Posterior vena cava (tissue), 2 donors: ENCODE measurements around the gene CYP2C9. TPM values are rescaled to one million over a fixed set of nuclear protein-coding genes. Genes with fewer than 3 reads are reported as not detected.
"Not testable (repeated sequence)": the region's sequence is repeated elsewhere in the genome, so short reads cannot be mapped to it uniquely, and the experiment has no call there.

Source experiments
- DNase-seq: peaks from one replicate; pipeline ENCODE4 v3.0.0-alpha.2; 2020; ENCODE audit warnings: low spot score
- intact Hi-C, 2 donors: fragments of 100-400 bp; cut with DNase I; formaldehyde crosslinking; loops; one replicate each; pipeline versions ENCODE4 v1.14.1 to v1.14.2; 2022 to 2023
- long read RNA-seq, 2 donors: library from polyadenylated mRNA; unstranded; transcript quantifications; one replicate each; pipeline ENCODE4 v2.0.0, GENCODE V29; 2020 to 2021
- total RNA-seq, 2 donors: library from RNA; stranded (reverse); fragmentation: NEBNext Ultra II Directional; extraction: Animal tissue kit (Norgen Biotek cat#: 25700); gene quantifications; one replicate each; pipeline ENCODE4 v1.2.1, GENCODE V29; 2021
- donor health status: DM: yes; HTN: yes; CAD: no.
- donor health status: DM: yes; HTN: yes; CAD: no.

CYP2C9 gene
- total RNA-seq = not detected
- long read RNA-seq, donor 1 = 0 reads
- long read RNA-seq, donor 2 = 0 reads

GRCh38 chr10:94938383-94938782 is at the start of gene CYP2C9:
Gene CYP2C9, plus strand, starts transcription at chr10:94938658. Its CDS starts 25 bp downstream, at chr10:94938683.
- intact Hi-C loops = no loop called here
- no peak for DNase-seq

GRCh38 chr10:94889123-94889522 is 49.3 kb upstream of the CYP2C9 start:
- intact Hi-C loops = no loop called here
- no peak for DNase-seq

- DNase-seq = no peak
- intact Hi-C loops = no loop called here
Observed at GRCh38 chr10:94890264-94891022, 48.0 kb upstream of the CYP2C9 start.

- intact Hi-C loops, DNase-seq: not testable (repeated sequence)
Observed at GRCh38 chr10:94898414-94898813, 40.0 kb upstream of the CYP2C9 start.

- intact Hi-C loops = no loop called here
- DNase-seq = no peak
Observed at GRCh38 chr10:94902080-94902479, 36.4 kb upstream of the CYP2C9 start.

- intact Hi-C loops = no loop called here
- no peak for DNase-seq
Observed at GRCh38 chr10:94902570-94902969, 35.9 kb upstream of the CYP2C9 start.

GRCh38 chr10:94904506-94905148 is 33.8 kb upstream of the CYP2C9 start:
- DNase-seq, intact Hi-C loops: not testable (repeated sequence)

GRCh38 chr10:94916423-94916822 is 22.0 kb upstream of the CYP2C9 start:
- intact Hi-C loops = no loop called here
- DNase-seq = no peak

- intact Hi-C loops = no loop called here
- no peak for DNase-seq
Observed at GRCh38 chr10:94936721-94937120, 1.7 kb upstream of the CYP2C9 start.

- DNase-seq, intact Hi-C loops: not testable (repeated sequence)
Observed at GRCh38 chr10:94943432-94944103, 5.1 kb downstream of the CYP2C9 start.

- DNase-seq, intact Hi-C loops: not testable (repeated sequence)
Observed at GRCh38 chr10:94946181-94946580, 7.7 kb downstream of the CYP2C9 start.

GRCh38 chr10:94963901-94964300 is 25.4 kb downstream of the CYP2C9 start:
- DNase-seq = no peak
- intact Hi-C loops = no loop called here

GRCh38 chr10:94983555-94983954 is 45.1 kb downstream of the CYP2C9 start:
- no peak for DNase-seq
- intact Hi-C loops = no loop called here

- intact Hi-C loops = no loop called here
- DNase-seq = no peak
Observed at GRCh38 chr10:94989192-94989591, 50.7 kb downstream of the CYP2C9 start.

GRCh38 chr10:94991243-94991888 is 52.9 kb downstream of the CYP2C9 start:
- no peak for DNase-seq
- intact Hi-C loops = no loop called here

- DNase-seq = no peak
- intact Hi-C loops = no loop called here
Observed at GRCh38 chr10:94992811-94993210, 54.4 kb downstream of the CYP2C9 start.

GRCh38 chr10:94997741-94998174 is 59.3 kb downstream of the CYP2C9 start:
- intact Hi-C loops = no loop called here
- DNase-seq = no peak

GRCh38 chr10:95026461-95026860 is 88.0 kb downstream of the CYP2C9 start:
- no peak for DNase-seq
- intact Hi-C loops = no loop called here

GRCh38 chr10:95031656-95032055 is 93.2 kb downstream of the CYP2C9 start:
- intact Hi-C loops = no loop called here

GRCh38 chr10:95034401-95034800 is 95.9 kb downstream of the CYP2C9 start:
- DNase-seq = no peak
- intact Hi-C loops = no loop called here

More at GRCh38 chr10:95031656-95032055, 93.2 kb downstream of the CYP2C9 start:
- no peak for DNase-seq
